ACC112 (cell line): ENCODE results near the gene PRKCE.

Experiments used
- H2AFZ ChIP-seq: fragments of 200-600 bp; sonication (generic); one replicate; pipeline ENCODE4 v1.6.0; 2017; ENCODE audit warnings: antibody characterized with exemption, low read length; ENCODE audit not compliant: unreplicated experiment
- H3K27ac ChIP-seq: fragments of 200-600 bp; sonication (generic); 2 replicates; pipeline ENCODE4 v1.5.1; 2014; ENCODE audit warnings: low read depth, mild to moderate bottlenecking, antibody characterized with exemption, low read length, moderate library complexity
- H3K27me3 ChIP-seq: fragments of 200-600 bp; sonication (generic); 2 replicates; pipeline ENCODE4 v1.6.1; 2014; ENCODE audit warnings: mild to moderate bottlenecking, antibody characterized with exemption, low read length, moderate library complexity, mixed read lengths; ENCODE audit not compliant: insufficient read depth
- H3K36me3 ChIP-seq: fragments of 200-600 bp; sonication (generic); 2 replicates; pipeline ENCODE4 v1.6.1; 2016; ENCODE audit warnings: mild to moderate bottlenecking, antibody characterized with exemption, low read length, moderate library complexity, mixed read lengths; ENCODE audit not compliant: insufficient read depth
- H3K4me1 ChIP-seq: fragments of 200-600 bp; sonication (generic); one replicate; pipeline ENCODE4 v1.6.1; 2016; ENCODE audit warnings: low read length, mixed read lengths; ENCODE audit not compliant: insufficient read depth, unreplicated experiment, control insufficient read depth
- H3K4me3 ChIP-seq: fragments of 200-600 bp; sonication (generic); 2 replicates; pipeline ENCODE4 v1.5.1; 2014; ENCODE audit warnings: mild to moderate bottlenecking, low read depth, low read length
- H3K79me2 ChIP-seq: fragments of 200-600 bp; sonication (generic); one replicate; pipeline ENCODE4 v1.6.0; 2016; ENCODE audit warnings: low read length; ENCODE audit not compliant: control insufficient read depth, unreplicated experiment, insufficient read depth

The PRKCE gene

DNA sequence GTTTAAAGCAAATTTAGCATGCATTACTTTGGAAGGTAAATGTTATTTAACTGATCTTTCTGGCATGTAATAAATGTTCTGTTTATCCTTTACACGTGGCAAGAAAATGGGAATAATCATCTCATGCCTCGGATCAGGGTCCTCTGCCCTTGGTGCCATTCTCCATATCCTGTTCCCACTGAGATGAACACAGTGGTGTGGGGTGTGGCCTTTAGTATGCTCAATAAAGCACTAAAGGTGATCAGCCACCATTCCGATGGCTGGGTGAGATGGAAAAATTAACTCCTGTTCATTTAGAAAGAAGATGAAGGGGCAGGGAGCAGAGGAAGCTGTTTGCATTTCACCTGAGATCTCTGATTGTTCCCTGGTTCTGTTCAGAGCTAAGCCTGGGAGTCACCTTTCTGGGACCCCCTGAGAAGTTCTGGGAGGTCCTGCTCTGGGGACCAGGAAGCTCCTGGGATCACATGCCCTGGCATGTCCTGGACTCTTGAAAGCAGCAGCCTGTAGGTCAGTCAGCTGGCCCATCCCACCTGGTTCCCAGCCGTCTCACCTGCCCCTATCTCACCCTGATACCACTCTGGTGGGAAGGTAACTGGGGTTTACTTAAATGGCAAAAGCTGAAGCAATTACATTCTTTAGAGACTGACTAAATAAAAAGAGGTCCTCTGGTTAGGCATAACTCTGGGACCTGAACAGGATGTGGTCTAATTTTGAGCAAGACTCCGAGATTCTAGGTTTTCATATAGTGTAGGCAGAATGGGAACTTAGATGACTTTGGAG is 356.8 kb downstream of the PRKCE start:
- Histone ChIP-seq H3K36me3 (no peaks in the 10 kb centered on the region), H3K27me3 (no peaks in the 10 kb centered on the region), H3K4me1 (peaks cover 9% of the 10 kb centered on the region), H3K27ac (no peak overlapping the region), H2AFZ (no peak overlapping the region), H3K79me2 (no peaks in the 10 kb centered on the region), H3K4me3 (no peak overlapping the region)

DNA sequence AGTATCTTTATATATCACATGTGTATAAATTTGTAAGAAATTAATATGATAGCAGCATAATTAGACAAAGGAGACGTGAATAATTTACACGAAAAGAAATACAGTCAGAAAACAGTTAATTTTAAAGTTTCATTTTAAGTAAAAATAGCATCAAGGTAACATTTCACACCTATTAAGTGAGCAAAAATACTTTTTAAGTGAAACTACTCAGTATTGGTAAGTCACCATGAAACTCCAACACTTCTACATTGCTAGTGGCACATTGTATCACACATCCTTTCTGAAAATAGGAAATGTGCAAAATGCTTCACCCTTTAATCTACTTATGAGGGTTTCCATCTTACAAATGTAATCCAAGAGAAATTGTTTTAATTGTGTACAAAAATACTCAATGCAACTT is 357.8 kb downstream of the PRKCE start:
- Histone ChIP-seq H3K4me3 (no peak overlapping the region), H3K79me2 (no peaks in the 10 kb centered on the region), H3K36me3 (no peaks in the 10 kb centered on the region), H3K27me3 (no peaks in the 10 kb centered on the region), H2AFZ (no peak overlapping the region), H3K27ac (no peak overlapping the region), H3K4me1 (peaks cover 9% of the 10 kb centered on the region)

DNA sequence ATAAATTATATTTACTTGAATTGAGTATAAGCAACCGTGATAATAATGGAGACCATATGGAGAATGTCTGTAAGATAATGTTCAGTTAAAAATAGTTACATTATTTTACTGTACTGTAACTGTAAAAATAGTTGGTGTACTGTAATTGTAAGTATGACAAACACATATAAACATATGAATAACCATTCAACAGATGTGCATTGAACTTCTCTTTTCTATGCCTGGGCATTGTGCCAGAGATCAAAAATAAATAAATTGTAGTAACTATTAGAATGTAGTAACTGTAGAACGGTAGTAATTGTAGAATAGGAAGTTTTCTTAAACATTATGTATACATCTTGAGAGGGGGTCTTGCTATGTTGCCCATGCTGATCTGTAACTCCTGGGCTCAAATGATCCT is 358.3 kb downstream of the PRKCE start:
- H2AFZ ChIP-seq, result no peak overlapping the region
- H3K27me3 ChIP-seq, result no peaks in the 10 kb centered on the region
- no peaks in the 10 kb centered on the region for H3K79me2 ChIP-seq
- no peaks in the 10 kb centered on the region for H3K36me3 ChIP-seq
- peaks cover 12% of the 10 kb centered on the region for H3K4me1 ChIP-seq
- H3K27ac ChIP-seq, result no peak overlapping the region
- no peak overlapping the region for H3K4me3 ChIP-seq

DNA sequence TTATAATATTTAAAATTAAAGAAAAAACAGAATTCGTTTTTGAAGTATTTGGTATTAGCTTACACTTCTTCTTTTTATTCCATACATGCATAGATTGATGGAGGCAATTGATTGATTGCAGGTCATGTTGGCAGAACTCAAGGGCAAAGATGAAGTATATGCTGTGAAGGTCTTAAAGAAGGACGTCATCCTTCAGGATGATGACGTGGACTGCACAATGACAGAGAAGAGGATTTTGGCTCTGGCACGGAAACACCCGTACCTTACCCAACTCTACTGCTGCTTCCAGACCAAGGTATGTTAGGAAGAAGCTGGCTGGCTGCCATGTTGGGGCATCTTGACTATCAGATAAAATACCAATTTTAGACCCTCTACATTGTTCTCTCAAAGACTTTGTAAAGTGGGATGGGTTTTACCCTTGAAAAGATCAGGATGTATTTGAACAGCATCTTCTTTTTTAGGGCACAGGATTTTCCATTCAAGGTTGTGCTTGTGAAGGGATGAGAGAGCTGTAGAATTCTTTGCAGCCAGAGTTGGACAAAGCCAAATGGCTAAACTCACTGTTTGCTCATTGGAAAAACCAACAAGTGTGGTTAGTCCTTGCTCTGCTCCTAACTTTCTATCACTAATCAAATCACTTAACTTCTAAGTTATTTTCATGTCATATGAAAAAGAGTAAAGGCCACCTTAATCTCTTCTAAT is 358.9 kb downstream of the PRKCE start:
- H3K27ac ChIP-seq, result no peak overlapping the region
- no peak overlapping the region for H2AFZ ChIP-seq
- H3K4me3 ChIP-seq, result no peak overlapping the region
- no peaks in the 10 kb centered on the region for H3K36me3 ChIP-seq
- peaks cover 18% of the 10 kb centered on the region for H3K4me1 ChIP-seq
- H3K79me2 ChIP-seq, result no peaks in the 10 kb centered on the region
- no peaks in the 10 kb centered on the region for H3K27me3 ChIP-seq

DNA sequence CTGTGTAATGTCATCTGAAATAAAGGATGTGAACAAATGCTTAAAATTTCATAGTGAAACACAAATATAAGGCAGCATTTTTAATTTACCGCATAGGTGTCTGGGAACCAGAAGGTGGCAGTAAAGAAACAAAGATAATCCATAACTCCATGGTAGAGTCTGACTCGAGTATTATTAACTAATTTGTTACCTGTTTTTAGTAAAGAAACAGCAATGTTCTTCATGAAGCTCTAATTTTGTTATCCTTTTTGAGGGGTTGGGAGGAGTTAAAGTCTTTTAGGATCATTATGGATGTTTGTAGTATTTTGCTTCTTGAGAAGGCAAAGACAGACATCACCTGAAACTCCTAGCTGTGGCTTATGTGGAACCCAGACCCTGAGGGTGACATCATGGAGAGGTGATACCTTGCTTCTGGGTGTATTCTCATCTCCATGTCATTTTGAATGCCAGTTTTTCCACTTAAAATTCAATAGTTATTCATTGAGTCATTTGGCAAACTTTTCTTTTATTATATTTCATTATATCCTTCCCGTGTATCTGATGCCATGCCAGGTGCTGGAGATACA is 359.5 kb downstream of the PRKCE start:
- peaks cover 24% of the 10 kb centered on the region for H3K4me1 ChIP-seq
- H3K79me2 ChIP-seq, result no peaks in the 10 kb centered on the region
- H3K4me3 ChIP-seq, result no peak overlapping the region
- no peak overlapping the region for H2AFZ ChIP-seq
- no peaks in the 10 kb centered on the region for H3K27me3 ChIP-seq
- no peaks in the 10 kb centered on the region for H3K36me3 ChIP-seq
- H3K27ac ChIP-seq, result no peak overlapping the region

DNA sequence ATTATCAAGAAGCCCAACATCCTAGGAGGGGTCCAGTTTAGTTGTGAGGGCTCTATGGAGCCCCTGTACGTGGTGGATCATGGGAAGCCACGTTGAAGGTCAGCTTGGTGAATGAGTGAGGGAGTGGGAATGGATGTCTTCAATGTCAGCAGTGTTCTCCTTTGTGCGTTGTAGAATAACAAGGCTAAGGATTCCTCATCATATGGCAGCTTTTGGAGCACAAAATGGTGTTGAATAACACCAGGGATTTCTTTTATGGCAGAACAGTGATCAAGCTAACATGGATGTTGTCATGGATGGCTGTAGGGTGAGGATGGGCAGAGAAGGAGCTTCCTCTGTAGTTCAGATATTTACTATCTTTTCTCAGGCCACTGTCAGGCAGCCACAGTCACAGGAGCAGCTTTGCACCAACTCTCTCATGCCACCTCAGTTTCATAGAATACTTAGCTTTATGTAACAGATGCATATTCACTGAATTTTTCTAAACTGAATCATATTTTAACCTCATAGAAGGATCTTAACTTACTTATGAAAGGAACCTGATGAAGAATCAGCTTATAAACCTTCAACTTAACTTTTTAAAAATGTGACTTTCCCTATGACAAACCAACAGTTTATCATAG is 361.3 kb downstream of the PRKCE start:
- H3K4me1 ChIP-seq, result peaks cover 25% of the 10 kb centered on the region
- no peak overlapping the region for H3K27ac ChIP-seq
- no peaks in the 10 kb centered on the region for H3K79me2 ChIP-seq
- no peak overlapping the region for H3K4me3 ChIP-seq
- no peaks in the 10 kb centered on the region for H3K27me3 ChIP-seq
- no peaks in the 10 kb centered on the region for H3K36me3 ChIP-seq
- no peak overlapping the region for H2AFZ ChIP-seq

DNA sequence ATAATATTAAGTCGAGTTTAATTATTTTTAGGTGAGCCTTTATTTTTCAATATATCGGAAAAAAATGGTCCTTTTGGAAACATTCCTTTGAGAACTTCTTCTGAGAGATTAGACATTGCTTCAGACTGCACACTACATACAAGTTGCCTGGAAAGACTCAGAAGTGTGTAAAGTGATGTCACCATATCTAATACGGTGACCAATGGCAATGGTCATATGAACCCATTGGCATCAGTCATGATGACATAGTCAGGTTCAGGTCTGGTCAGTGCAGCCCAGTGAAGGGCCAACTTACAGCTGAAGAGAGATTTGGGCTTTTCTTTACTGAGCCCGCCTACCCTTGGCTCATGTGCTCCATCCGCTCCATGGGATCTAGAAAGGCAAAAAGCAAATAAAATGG is 362.3 kb downstream of the PRKCE start:
- Histone ChIP-seq H2AFZ (no peak overlapping the region), H3K36me3 (no peaks in the 10 kb centered on the region), H3K27me3 (no peaks in the 10 kb centered on the region), H3K4me3 (no peak overlapping the region), H3K79me2 (no peaks in the 10 kb centered on the region), H3K27ac (no peak overlapping the region), H3K4me1 (peaks cover 16% of the 10 kb centered on the region)

DNA sequence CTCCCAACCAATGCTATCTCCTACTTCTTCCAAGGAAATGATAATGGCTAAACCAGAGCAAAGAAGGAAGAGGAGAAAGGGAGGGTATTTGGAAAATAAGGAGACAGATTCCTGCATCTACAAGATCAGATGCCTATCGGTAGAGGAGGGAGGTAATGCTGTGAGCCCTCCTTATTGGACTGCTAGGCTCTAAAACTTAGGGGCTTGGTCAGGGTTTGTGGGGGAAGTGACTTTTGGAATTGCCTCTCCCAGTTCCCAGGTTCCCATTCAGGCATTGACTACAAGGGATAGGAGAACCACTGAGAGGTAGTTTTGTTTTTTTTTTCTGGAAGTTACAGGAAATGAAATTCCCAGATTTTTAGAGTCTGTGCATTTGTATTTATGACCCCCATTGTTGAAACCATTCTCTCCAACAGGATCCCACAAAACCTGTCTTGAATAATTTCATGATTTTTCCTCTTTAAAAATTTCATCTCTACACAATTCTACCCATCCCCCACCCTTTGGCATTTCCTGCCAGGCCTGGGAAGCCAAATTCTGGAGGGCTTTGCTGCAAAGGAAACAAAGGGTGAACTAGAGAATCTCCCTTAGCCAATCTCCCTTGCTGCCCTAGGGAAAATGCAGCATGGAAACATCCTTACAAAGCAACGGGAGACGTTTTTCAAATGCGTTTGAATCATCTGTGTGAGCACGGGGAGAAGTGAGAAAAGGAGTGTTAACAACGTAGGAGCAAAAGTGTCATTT is 363.6 kb downstream of the PRKCE start:
- Histone ChIP-seq H3K36me3 (no peaks in the 10 kb centered on the region), H2AFZ (no peak overlapping the region), H3K27me3 (no peaks in the 10 kb centered on the region), H3K4me3 (no peak overlapping the region), H3K4me1 (peaks cover 16% of the 10 kb centered on the region), H3K79me2 (no peaks in the 10 kb centered on the region), H3K27ac (peak overlapping the region; percentile 6; the same call in 1 of the 2 replicates)

DNA sequence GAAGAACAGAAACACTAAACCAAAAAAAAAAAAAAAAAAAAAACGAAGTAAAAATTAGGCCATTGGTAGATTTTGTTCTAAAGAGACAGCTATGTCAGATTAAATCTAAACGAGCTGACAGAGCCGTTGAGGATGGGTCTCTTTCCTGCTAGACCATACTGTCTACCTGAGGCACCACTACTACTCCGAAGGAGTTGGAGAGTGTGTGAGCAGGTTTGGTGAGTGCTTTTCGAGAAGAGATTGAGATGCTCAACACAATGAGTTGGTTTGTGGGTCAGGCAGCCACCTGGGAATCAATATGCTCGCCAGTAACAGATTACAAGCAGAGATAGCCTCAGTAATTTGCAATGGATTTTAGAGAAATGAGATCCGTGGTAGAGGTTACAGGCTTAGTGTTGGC is 364.2 kb downstream of the PRKCE start:
- H3K4me1 ChIP-seq, result peaks cover 16% of the 10 kb centered on the region
- H3K79me2 ChIP-seq, result no peaks in the 10 kb centered on the region
- H3K27ac ChIP-seq, result 0 out of 2 replicates have a peak overlapping the region, but pooled peaks have one; percentile 6
- no peaks in the 10 kb centered on the region for H3K27me3 ChIP-seq
- H3K4me3 ChIP-seq, result no peak overlapping the region
- no peak overlapping the region for H2AFZ ChIP-seq
- no peaks in the 10 kb centered on the region for H3K36me3 ChIP-seq

DNA sequence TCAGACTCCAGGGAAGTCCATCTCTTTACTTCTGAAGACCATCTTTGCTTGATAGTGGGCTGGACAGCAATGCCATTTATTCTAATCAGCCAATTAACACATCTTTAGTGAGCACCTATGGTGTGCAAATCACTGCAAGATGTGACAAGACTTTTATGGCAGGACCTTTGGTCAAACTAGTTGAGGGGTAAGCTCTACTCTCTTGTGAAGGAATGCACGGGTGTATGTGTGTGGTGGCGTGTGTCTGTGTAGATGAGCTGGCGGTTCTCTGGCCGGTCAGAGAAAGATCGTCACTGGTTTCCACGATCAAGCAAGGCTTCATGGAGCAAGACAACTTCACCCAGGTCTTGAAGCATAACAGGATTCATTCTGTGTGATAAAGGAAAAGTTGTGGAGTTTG is 364.6 kb downstream of the PRKCE start:
- Histone ChIP-seq H3K27ac (no peak overlapping the region), H3K27me3 (no peaks in the 10 kb centered on the region), H3K79me2 (no peaks in the 10 kb centered on the region), H3K4me3 (no peak overlapping the region), H3K36me3 (no peaks in the 10 kb centered on the region), H2AFZ (no peak overlapping the region), H3K4me1 (peaks cover 16% of the 10 kb centered on the region)
